Omental fat pad (tissue), 4 donors: ENCODE results near the gene THRB. TPM values are rescaled to one million over a fixed set of nuclear protein-coding genes. Genes with fewer than 3 reads are reported as not detected.
A peak's percentile ranks its signal among the peaks of the same experiment; 100 is the strongest.

Experiments used
- ATAC-seq: fragments of 150-250 bp; one replicate; pipeline ENCODE4 v1.9.1; 2016; ENCODE audit warnings: mild to moderate bottlenecking, moderate library complexity; ENCODE audit not compliant: low FRiP score
- DNase-seq: peaks from one replicate; pipeline ENCODE4 v3.0.0-alpha.2; 2019; ENCODE audit warnings: low spot score
- CTCF ChIP-seq, 3 donors: fragments of 450-650 bp; IDR thresholded peaks; one replicate each; pipeline ENCODE4 v1.5.1; 2016 to 2017; ENCODE audit warnings: antibody characterized with exemption in 3 of 3, mild to moderate bottlenecking in 3 of 3, moderate library complexity in 2 of 3
- total RNA-seq, 4 donors: library from RNA; depleted of rRNA; stranded (reverse); fragments of >200 nt; gene quantifications; one replicate each; pipeline ENCODE4 v1.1.0, GENCODE V29; 2016

The THRB gene
- total RNA-seq, 4 donors from 2014 or later = 18.6 to 28.0 (median 23.9) TPM

DNA sequence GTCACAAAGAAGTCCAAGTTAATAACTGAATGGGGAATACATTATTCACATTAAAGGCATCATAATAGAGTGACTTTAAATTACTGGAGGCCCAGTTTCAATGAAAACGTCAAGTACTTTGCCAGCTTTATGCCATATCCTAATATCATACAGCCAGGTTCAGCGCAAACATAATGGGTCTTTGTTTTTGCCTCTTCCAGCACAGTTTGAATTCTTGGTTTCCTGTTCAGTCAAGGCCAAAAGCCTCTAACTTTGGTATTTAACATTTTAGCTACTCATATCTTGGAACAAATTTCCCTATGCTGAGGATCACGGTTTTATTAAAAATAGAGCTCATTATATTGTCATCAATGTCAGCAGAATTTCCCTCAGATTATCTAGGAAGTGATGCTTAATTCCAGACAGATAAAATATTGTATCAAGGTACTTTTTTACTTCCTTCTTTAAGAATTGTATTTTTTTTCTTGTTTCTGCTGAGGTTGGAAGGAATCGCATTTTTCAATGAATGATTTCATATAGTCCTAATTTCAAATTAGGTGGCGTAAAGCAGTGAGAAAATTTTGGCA is 269.2 kb downstream of the THRB start:
- ATAC-seq = no peak
- TF ChIP-seq CTCF (IDR thresholded peaks at IDR 0.05) = no peak

DNA sequence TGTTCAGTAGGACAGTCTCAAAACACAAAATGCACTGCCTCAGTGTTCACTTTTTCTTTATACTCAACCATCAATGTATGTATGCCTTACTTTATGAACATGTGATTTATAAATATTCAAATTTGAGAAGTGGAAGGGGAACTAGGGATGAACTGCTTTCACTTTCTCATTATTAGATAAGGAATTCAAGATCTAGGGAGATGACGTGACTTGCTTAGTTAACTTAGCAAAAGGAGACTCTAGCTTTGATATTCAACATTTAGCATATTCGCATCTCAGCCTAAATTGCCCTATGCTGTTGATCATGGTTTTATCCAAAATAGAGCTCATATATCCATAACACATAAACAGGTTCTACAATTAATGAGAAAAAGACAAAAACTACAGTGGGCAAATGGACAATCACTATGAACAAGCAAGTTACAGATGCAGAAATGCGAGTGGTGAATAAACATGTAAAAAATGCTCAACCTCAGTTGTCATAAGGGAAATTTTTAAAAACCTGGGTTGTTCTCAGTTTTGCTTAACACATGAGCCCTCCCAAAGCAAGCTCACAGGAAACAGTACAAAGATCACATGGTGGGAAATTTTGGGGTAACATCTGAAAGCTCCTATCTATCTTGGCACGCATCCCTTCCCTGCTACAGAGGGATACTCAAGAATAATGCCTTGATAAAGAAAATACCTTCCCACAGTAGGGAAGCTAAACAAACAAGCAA is 269.8 kb downstream of the THRB start:
- DNase-seq (no peak), ATAC-seq (no peak)
- TF ChIP-seq CTCF (IDR thresholded peaks at IDR 0.05) = no peak

More for the DNA sequence above, 269.2 kb downstream of the THRB start:
- no peak for DNase-seq

GRCh38 chr3:24222165-24222805 is 272.4 kb downstream of the THRB start:
- ATAC-seq = no peak
- no peak for DNase-seq
- TF ChIP-seq CTCF (IDR thresholded peaks at IDR 0.05) = no peak

DNA sequence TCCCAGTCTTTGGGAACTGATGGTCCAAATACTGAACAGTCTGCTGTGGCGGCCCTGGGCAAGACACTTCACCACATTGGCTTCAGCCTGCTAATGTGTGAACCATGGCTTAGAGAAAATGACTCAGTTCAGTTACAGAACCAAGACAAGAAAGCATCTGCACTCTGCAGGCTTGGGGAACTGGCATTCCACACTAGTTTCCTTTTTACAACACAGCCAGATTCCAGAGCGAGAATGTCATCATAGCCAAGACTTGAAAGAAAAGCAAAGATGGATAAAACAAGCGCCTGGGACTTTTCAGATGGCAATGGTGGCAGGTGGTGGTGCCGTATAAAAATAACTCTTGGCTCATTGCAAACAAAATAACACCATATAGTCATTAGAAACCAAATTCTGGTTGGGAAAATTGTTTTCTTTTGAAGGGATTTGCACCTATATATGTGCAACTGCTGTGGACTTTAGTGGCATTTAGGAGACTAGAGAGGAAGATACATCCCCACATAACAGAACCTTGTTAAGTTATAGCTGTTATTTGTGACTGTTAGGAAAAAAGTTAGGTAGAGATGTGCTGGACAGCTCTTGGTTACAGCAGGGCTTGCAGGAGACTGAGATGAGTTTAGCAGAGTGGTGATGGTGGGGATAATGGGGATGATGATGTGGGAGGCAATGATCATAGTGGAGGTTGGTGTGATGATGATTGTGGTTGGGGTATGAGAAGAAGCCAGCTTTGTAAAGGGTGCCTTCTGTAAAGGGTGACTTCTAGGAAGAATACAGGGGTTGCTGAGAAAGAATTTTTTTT is 273.6 kb downstream of the THRB start:
- peak; percentile 94 for ATAC-seq
- no peak for DNase-seq
- no peak for TF ChIP-seq CTCF (IDR thresholded peaks at IDR 0.05)

- no peak for TF ChIP-seq CTCF (IDR thresholded peaks at IDR 0.05)
- ATAC-seq = no peak
- no peak for DNase-seq
These were observed 279.1 kb downstream of the THRB start for GRCh38 chr3:24215502-24215901.

GRCh38 chr3:24211381-24211780 is 283.3 kb downstream of the THRB start:
- ATAC-seq (no peak), DNase-seq (no peak)
- TF ChIP-seq CTCF (IDR thresholded peaks at IDR 0.05) = no peak
